Measurements from ENCODE around the gene LAMA2. TPM values are rescaled to one million over a fixed set of nuclear protein-coding genes. Genes with fewer than 3 reads are reported as not detected.

LAMA2 gene
- total RNA-seq, 1 experiment from 2014 or later = 8.2 TPM

DNA sequence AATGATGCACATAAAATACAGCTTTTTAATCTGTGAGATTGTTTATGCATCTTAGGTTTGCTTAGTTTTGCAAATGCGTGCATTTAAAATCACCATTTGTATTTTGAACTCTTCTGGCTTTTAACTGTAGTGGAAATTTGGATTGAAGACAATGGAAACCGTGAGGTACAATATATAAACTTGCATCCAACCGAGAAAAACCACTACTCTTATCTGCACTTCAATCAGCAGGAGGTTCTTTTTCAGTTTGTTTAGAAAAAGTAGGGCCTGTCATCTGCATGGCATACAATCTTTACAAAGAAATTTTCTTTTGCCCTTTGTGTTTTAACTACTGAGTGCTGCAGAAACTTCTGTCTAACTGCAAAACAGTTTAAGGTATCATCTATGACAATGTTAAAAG lies 132.8 kb downstream of the LAMA2 start:
- ChIA-PET CTCF (no interaction called here), POLR2A (no interaction called here), RAD21 (ENCODE audit: low non-redundant PET in 1 of 2, low total read pairs in 2 of 2, uncharacterized antibody in 2 of 2, unreplicated experiment in 2 of 2) (no interaction called here)
- no peaks in the 10 kb centered on the region for H3K4me1 ChIP-seq (ENCODE audit: control insufficient read depth in 1 of 2, insufficient read depth in 2 of 2, low read length in 2 of 2)
- DNase-seq (ENCODE audit: low read depth, low spot score) (no peak), ATAC-seq (no peak)
- BruUV-seq (replicated peaks) = no TSS peak
- H2AFZ ChIP-seq (ENCODE audit: low read depth, low read length, poor library complexity, severe bottlenecking) = peak overlapping the region; percentile 60
- H3K27me3 ChIP-seq (ENCODE audit: insufficient read depth, low read length) = no peaks in the 10 kb centered on the region
- H4K20me1 ChIP-seq (ENCODE audit: insufficient read depth) = no peaks in the 10 kb centered on the region
- no peak overlapping the region for H3K4me3 ChIP-seq (replicated peaks in 1 of 2; ENCODE audit: low read depth in 1 of 2, low read length in 2 of 2)
- H3K9me2 ChIP-seq (ENCODE audit: insufficient read depth) = no peaks in the 10 kb centered on the region
- H3K79me2 ChIP-seq (ENCODE audit: insufficient read depth, low read length) = no peaks in the 10 kb centered on the region
- no peak overlapping the region for H3K4me2 ChIP-seq (ENCODE audit: low read length)
- no peak overlapping the region for H3K27ac ChIP-seq (ENCODE audit: low read depth, low read length)
- H3K9ac ChIP-seq (ENCODE audit: low read length) = no peak overlapping the region
- H3K9me3 ChIP-seq (ENCODE audit: control insufficient read depth in 1 of 2, insufficient read depth in 1 of 2, low read depth in 1 of 2, low read length in 2 of 2) = no peaks in the 10 kb centered on the region
- TF ChIP-seq EZH2phosphoT487 (IDR thresholded peaks at IDR 0.05; ENCODE audit: borderline replicate concordance) (no peak), SP1 (IDR thresholded peaks at IDR 0.05; ENCODE audit: low read depth) (no peak), EGR1 (IDR thresholded peaks at IDR 0.05; ENCODE audit: low read depth) (no peak), ZNF274 (IDR thresholded peaks at IDR 0.05; ENCODE audit: low read depth, low read length) (no peak)
- intact Hi-C loops (cut with micrococcal nuclease) = no loop called here
- H3K36me3 ChIP-seq (ENCODE audit: control insufficient read depth in 1 of 2, insufficient read depth in 2 of 2, low read length in 2 of 2) = no peaks in the 10 kb centered on the region

DNA sequence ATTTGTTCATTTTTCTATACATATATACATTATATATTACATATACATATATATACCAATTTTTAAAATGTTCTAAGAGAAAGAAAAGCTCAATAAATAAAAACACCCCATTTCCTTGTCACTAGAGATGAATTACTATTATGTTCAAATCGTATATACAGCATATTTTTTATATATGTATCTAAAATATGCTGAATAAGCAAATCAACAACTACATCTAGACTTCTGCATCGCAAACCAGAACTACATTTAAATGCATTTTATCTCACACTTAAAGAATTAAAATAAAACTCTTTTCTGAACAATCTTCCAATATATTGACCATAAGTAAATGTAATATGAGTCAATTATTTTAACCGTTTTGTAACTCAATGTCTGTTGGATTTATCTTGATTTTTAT lies 133.9 kb downstream of the LAMA2 start:
- RAD21 ChIA-PET (ENCODE audit: low non-redundant PET in 1 of 2, low total read pairs in 2 of 2, uncharacterized antibody in 2 of 2, unreplicated experiment in 2 of 2) = no interaction called here
- BruUV-seq (replicated peaks) = no TSS peak
- DNase-seq (ENCODE audit: low read depth, low spot score) = no peak
- no peak for TF ChIP-seq EZH2phosphoT487 (IDR thresholded peaks at IDR 0.05; ENCODE audit: borderline replicate concordance)
- TF ChIP-seq EGR1 (IDR thresholded peaks at IDR 0.05; ENCODE audit: low read depth) = no peak
- TF ChIP-seq, protein P1, sequence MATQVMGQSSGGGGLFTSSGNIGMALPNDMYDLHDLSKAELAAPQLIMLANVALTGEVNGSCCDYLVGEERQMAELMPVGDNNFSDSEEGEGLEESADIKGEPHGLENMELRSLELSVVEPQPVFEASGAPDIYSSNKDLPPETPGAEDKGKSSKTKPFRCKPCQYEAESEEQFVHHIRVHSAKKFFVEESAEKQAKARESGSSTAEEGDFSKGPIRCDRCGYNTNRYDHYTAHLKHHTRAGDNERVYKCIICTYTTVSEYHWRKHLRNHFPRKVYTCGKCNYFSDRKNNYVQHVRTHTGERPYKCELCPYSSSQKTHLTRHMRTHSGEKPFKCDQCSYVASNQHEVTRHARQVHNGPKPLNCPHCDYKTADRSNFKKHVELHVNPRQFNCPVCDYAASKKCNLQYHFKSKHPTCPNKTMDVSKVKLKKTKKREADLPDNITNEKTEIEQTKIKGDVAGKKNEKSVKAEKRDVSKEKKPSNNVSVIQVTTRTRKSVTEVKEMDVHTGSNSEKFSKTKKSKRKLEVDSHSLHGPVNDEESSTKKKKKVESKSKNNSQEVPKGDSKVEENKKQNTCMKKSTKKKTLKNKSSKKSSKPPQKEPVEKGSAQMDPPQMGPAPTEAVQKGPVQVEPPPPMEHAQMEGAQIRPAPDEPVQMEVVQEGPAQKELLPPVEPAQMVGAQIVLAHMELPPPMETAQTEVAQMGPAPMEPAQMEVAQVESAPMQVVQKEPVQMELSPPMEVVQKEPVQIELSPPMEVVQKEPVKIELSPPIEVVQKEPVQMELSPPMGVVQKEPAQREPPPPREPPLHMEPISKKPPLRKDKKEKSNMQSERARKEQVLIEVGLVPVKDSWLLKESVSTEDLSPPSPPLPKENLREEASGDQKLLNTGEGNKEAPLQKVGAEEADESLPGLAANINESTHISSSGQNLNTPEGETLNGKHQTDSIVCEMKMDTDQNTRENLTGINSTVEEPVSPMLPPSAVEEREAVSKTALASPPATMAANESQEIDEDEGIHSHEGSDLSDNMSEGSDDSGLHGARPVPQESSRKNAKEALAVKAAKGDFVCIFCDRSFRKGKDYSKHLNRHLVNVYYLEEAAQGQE (IDR thresholded peaks at IDR 0.05; ENCODE audit: low read depth) = no peak
- TF ChIP-seq SRF (IDR thresholded peaks at IDR 0.05; ENCODE audit: low read depth) = no peak
- TF ChIP-seq, protein P2, sequence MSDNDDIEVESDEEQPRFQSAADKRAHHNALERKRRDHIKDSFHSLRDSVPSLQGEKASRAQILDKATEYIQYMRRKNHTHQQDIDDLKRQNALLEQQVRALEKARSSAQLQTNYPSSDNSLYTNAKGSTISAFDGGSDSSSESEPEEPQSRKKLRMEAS (IDR thresholded peaks at IDR 0.05) = no peak
- no peak for TF ChIP-seq JUND (IDR thresholded peaks at IDR 0.05)
- TF ChIP-seq YY1 (IDR thresholded peaks at IDR 0.05; ENCODE audit: extremely low read depth, insufficient replicate concordance, low read depth, low read length) = no peak
- no peak for TF ChIP-seq RAD21 (IDR thresholded peaks at IDR 0.05; ENCODE audit: low read depth)
- TF ChIP-seq ZFX (IDR thresholded peaks at IDR 0.05) = no peak
- no peak for TF ChIP-seq ZNF274 (IDR thresholded peaks at IDR 0.05; ENCODE audit: low read depth, low read length)
- TF ChIP-seq FOSL1 (IDR thresholded peaks at IDR 0.05; ENCODE audit: low read depth) = no peak
- TF ChIP-seq SIN3A (IDR thresholded peaks at IDR 0.05; ENCODE audit: low read depth) = no peak
- TF ChIP-seq, protein P3, sequence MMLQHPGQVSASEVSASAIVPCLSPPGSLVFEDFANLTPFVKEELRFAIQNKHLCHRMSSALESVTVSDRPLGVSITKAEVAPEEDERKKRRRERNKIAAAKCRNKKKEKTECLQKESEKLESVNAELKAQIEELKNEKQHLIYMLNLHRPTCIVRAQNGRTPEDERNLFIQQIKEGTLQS (IDR thresholded peaks at IDR 0.05) = no peak
- TF ChIP-seq POLR2A (IDR thresholded peaks at IDR 0.05; ENCODE audit: borderline replicate concordance, extremely low read depth, insufficient read depth, insufficient read length) = no peak
- TF ChIP-seq POLR2AphosphoS5 (IDR thresholded peaks at IDR 0.05; ENCODE audit: low read depth, low read length) = no peak
- TF ChIP-seq, protein P4, sequence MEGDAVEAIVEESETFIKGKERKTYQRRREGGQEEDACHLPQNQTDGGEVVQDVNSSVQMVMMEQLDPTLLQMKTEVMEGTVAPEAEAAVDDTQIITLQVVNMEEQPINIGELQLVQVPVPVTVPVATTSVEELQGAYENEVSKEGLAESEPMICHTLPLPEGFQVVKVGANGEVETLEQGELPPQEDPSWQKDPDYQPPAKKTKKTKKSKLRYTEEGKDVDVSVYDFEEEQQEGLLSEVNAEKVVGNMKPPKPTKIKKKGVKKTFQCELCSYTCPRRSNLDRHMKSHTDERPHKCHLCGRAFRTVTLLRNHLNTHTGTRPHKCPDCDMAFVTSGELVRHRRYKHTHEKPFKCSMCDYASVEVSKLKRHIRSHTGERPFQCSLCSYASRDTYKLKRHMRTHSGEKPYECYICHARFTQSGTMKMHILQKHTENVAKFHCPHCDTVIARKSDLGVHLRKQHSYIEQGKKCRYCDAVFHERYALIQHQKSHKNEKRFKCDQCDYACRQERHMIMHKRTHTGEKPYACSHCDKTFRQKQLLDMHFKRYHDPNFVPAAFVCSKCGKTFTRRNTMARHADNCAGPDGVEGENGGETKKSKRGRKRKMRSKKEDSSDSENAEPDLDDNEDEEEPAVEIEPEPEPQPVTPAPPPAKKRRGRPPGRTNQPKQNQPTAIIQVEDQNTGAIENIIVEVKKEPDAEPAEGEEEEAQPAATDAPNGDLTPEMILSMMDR (IDR thresholded peaks at IDR 0.05 in 2 of 3, conservative IDR thresholded peaks at IDR 0.05 in 1 of 3; ENCODE audit: borderline replicate concordance in 1 of 3, insufficient read depth in 1 of 3, low read depth in 2 of 3, low read length in 2 of 3) = no peak
- TF ChIP-seq ELF1 (IDR thresholded peaks at IDR 0.05; ENCODE audit: borderline replicate concordance, low read depth) = no peak

More for the DNA sequence above, 133.9 kb downstream of the LAMA2 start:
- H3K36me3 ChIP-seq (ENCODE audit: control insufficient read depth in 1 of 2, insufficient read depth in 2 of 2, low read length in 2 of 2) = no peaks in the 10 kb centered on the region
- no peaks in the 10 kb centered on the region for H3K27me3 ChIP-seq (ENCODE audit: insufficient read depth, low read length)
- POLR2A ChIA-PET = no interaction called here
- H3K4me2 ChIP-seq (ENCODE audit: low read length) = no peak overlapping the region
- ATAC-seq = no peak
- H4K20me1 ChIP-seq (ENCODE audit: insufficient read depth) = no peaks in the 10 kb centered on the region
- no peaks in the 10 kb centered on the region for H3K9me3 ChIP-seq (ENCODE audit: control insufficient read depth in 1 of 2, insufficient read depth in 1 of 2, low read depth in 1 of 2, low read length in 2 of 2)
- H3K27ac ChIP-seq (ENCODE audit: low read depth, low read length) = no peak overlapping the region
- H3K79me2 ChIP-seq (ENCODE audit: insufficient read depth, low read length) = no peaks in the 10 kb centered on the region
- H3K4me3 ChIP-seq (replicated peaks in 1 of 2; ENCODE audit: low read depth in 1 of 2, low read length in 2 of 2) = no peak overlapping the region
- no peaks in the 10 kb centered on the region for H3K4me1 ChIP-seq (ENCODE audit: control insufficient read depth in 1 of 2, insufficient read depth in 2 of 2, low read length in 2 of 2)
- H3K9ac ChIP-seq (ENCODE audit: low read length) = no peak overlapping the region
- intact Hi-C loops (cut with micrococcal nuclease) = no loop called here
- CTCF ChIA-PET = no interaction called here
- no peak overlapping the region for H2AFZ ChIP-seq (ENCODE audit: low read depth, low read length, poor library complexity, severe bottlenecking)
- H3K9me2 ChIP-seq (ENCODE audit: insufficient read depth) = no peaks in the 10 kb centered on the region
